K562 (cell line): ENCODE results near the gene NPNT. TPM values are rescaled to one million over a fixed set of nuclear protein-coding genes. Genes with fewer than 3 reads are reported as not detected.

ENCODE experiments used
- ATAC-seq: fragments of 200-7000 bp; cut with Tn5 transposase; 3 replicates; pipeline ENCODE4 v1.9.1; 2020; ENCODE audit warnings: moderate library complexity
- BruUV-seq: library from RNA; stranded (reverse); fragments of 400-500 nt; replicated peaks from 2 replicates; lab custom pipeline; 2021; lab: Mats Ljungman, UMichigan
- CTCF ChIA-PET: fragments of 300-600 bp; formaldehyde crosslinking; extraction: SDS; loops from one replicate; lab custom pipeline; 2021; ENCODE audit warnings: low intra/inter-chr PET ratio; lab: Yijun Ruan, JAX
- POLR2A ChIA-PET: fragments of 300-600, 350-650 bp; sonication (Branson Sonifier 250); formaldehyde crosslinking; extraction: SDS; loops from one replicate; lab custom pipeline; 2021; ENCODE audit warnings: antibody characterized with exemption, inconsistent platforms; lab: Yijun Ruan, JAX
- DNase-seq, 4 experiments: peaks; one replicate each; pipeline versions ENCODE4 v3.0.0 to v3.0.0-alpha.2; 2011 to 2018; ENCODE audit warnings: low spot score in 3 of 4, mixed read lengths in 3 of 4; ENCODE audit errors: extremely low read depth in 1 of 4
- FAIRE-seq: peaks from 2 replicates; lab custom pipeline; 2011; peaks lifted over from hg19 to GRCh38; lab: Jason Lieb, UNC
- H2AFZ ChIP-seq: 2 replicates; pipeline ENCODE4 v1.6.0; 2011; ENCODE audit warnings: low read depth, low read length, control low read depth, inconsistent platforms
- H3K27ac ChIP-seq: fragments of 200-600 bp; 3 replicates; pipeline ENCODE4 v1.8.0; 2011; ENCODE audit warnings: low read depth, mild to moderate bottlenecking, control low read depth, inconsistent platforms, low read length, moderate library complexity, mixed read lengths; ENCODE audit errors: extremely low read depth
- H3K27me3 ChIP-seq, 2 experiments: fragments of 300-600 bp in 1 of 2; 2 replicates in 1 of 2; 3 replicates in 1 of 2; pipeline versions ENCODE4 v1.6.0 to v1.8.0; 2011; ENCODE audit warnings: inconsistent platforms in 2 of 2, low read length in 2 of 2, mild to moderate bottlenecking in 1 of 2, mixed read lengths in 1 of 2, moderate library complexity in 1 of 2; ENCODE audit not compliant: control insufficient read depth in 2 of 2, insufficient read depth in 2 of 2
- H3K36me3 ChIP-seq: fragments of 300-600 bp; 3 replicates; pipeline ENCODE4 v1.8.0; 2011; ENCODE audit warnings: mild to moderate bottlenecking, low read length, inconsistent platforms; ENCODE audit not compliant: control insufficient read depth, insufficient read depth
- H3K4me1 ChIP-seq, 2 experiments: fragments of 200-600 bp in 1 of 2; replicated peaks in 1 of 2; 2 replicates in 1 of 2; 3 replicates in 1 of 2; pipeline versions ENCODE4 v1.5.1 to v1.8.0; 2011; ENCODE audit warnings: inconsistent platforms in 2 of 2, low read length in 2 of 2, mild to moderate bottlenecking in 1 of 2, mixed read lengths in 1 of 2, moderate library complexity in 1 of 2; ENCODE audit not compliant: control insufficient read depth in 2 of 2, insufficient read depth in 2 of 2
- H3K4me2 ChIP-seq: 2 replicates; pipeline ENCODE4 v1.6.1; 2011; ENCODE audit warnings: low read length, control low read depth, inconsistent platforms, mixed read lengths; ENCODE audit not compliant: insufficient read depth
- H3K4me3 ChIP-seq: fragments of 200-600 bp; sonication (generic), shearing (Covaris generic); 2 replicates; pipeline ENCODE4 v1.5.1; 2016; ENCODE audit warnings: control low read depth, inconsistent platforms
- H3K79me2 ChIP-seq: fragments of 200-600 bp; 3 replicates; pipeline ENCODE4 v1.8.0; 2011; ENCODE audit warnings: low read length, inconsistent platforms; ENCODE audit not compliant: control insufficient read depth, insufficient read depth
- H3K9ac ChIP-seq, 2 experiments: 2 replicates each; pipeline versions ENCODE4 v1.6.0 to v1.6.1; 2011; ENCODE audit warnings: low read depth in 2 of 2, low read length in 2 of 2, control low read depth in 1 of 2, inconsistent platforms in 1 of 2, mild to moderate bottlenecking in 1 of 2, mixed read lengths in 1 of 2; ENCODE audit not compliant: insufficient read depth in 1 of 2
- H3K9me1 ChIP-seq: one replicate; pipeline ENCODE4 v1.6.0; 2011; ENCODE audit warnings: inconsistent platforms, mild to moderate bottlenecking, low read length, moderate library complexity; ENCODE audit not compliant: control insufficient read depth, insufficient read depth
- H3K9me3 ChIP-seq: replicated peaks from 2 replicates; pipeline ENCODE4 v1.5.1; 2011; ENCODE audit warnings: low read depth, low read length, inconsistent platforms; ENCODE audit not compliant: control insufficient read depth, insufficient read depth
- H4K20me1 ChIP-seq: replicated peaks from 2 replicates; pipeline ENCODE4 v1.6.1; 2011; ENCODE audit warnings: low read length, inconsistent platforms, mixed read lengths; ENCODE audit not compliant: control insufficient read depth, insufficient read depth
- CREB5 ChIP-seq: fragments of 250-450 bp; sonication (Bioruptor Pico); IDR thresholded peaks from 2 replicates; pipeline ENCODE4 v1.5.0; 2020; ENCODE audit warnings: mild to moderate bottlenecking
- DIDO1 ChIP-seq: fragments of 450-650 bp; IDR thresholded peaks from 2 replicates; pipeline ENCODE4 v1.6.1; 2016; ENCODE audit warnings: low read depth, missing biosample characterization, missing genetic modification characterization
- HNRNPL ChIP-seq: fragments of 200-400 bp; formaldehyde crosslinking; IDR thresholded peaks from 2 replicates; pipeline ENCODE4 v1.6.1; 2017; ENCODE audit warnings: low read depth, mild to moderate bottlenecking, low read length
- HOMEZ ChIP-seq: fragments of 250-450 bp; sonication (Bioruptor Pico); IDR thresholded peaks from 2 replicates; pipeline ENCODE4 v1.4.0; 2020; ENCODE audit warnings: mild to moderate bottlenecking, moderate library complexity
- MLLT1 ChIP-seq, 2 experiments: fragments of 450-650 bp; IDR thresholded peaks; 2 replicates each; pipeline ENCODE4 v1.6.1; 2016
- PRMT5 ChIP-seq: sonication (generic); formaldehyde crosslinking; IDR thresholded peaks from 2 replicates; pipeline ENCODE4 v1.5.0; 2020; ENCODE audit warnings: missing genetic modification reagents
- PURB ChIP-seq: sonication (generic); formaldehyde crosslinking; IDR thresholded peaks from 2 replicates; pipeline ENCODE4 v1.9.0; 2021; ENCODE audit warnings: low read depth, mild to moderate bottlenecking, missing genetic modification reagents
- RBM22 ChIP-seq: fragments of 200-400 bp; formaldehyde crosslinking; IDR thresholded peaks from 2 replicates; pipeline ENCODE4 v1.6.1; 2018; ENCODE audit warnings: low read length, low read depth; ENCODE audit not compliant: poor library complexity, severe bottlenecking
- RBM39 ChIP-seq: fragments of 200-400 bp; formaldehyde crosslinking; optimal IDR thresholded peaks from 2 replicates; pipeline ENCODE3; 2018; ENCODE audit warnings: low read depth, low read length
- TEAD1 ChIP-seq, 2 experiments: fragments of 450-650 bp in 1 of 2; sonication (generic) in 1 of 2; formaldehyde crosslinking; IDR thresholded peaks; 2 replicates each; pipeline versions ENCODE4 v1.4.0 to v1.8.0; 2020 to 2022; ENCODE audit warnings: mild to moderate bottlenecking in 2 of 2, missing genetic modification reagents in 1 of 2
- TOE1 ChIP-seq, 2 experiments: fragments of 450-650 bp in 1 of 2; sonication (generic) in 1 of 2; formaldehyde crosslinking in 1 of 2; IDR thresholded peaks; 2 replicates each; pipeline versions ENCODE4 v1.7.1 to v1.8.0; 2016 to 2022; ENCODE audit warnings: borderline replicate concordance in 2 of 2, mild to moderate bottlenecking in 2 of 2, antibody characterized with exemption in 1 of 2, inconsistent platforms in 1 of 2, low read depth in 1 of 2, missing genetic modification reagents in 1 of 2, moderate library complexity in 1 of 2
- USF2 ChIP-seq: sonication (generic); formaldehyde crosslinking; IDR thresholded peaks from 2 replicates; pipeline ENCODE4 v1.5.0; 2020; ENCODE audit warnings: missing genetic modification reagents
- ZBTB1 ChIP-seq: sonication (generic); formaldehyde crosslinking; IDR thresholded peaks from 2 replicates; pipeline ENCODE4 v1.8.1; 2023; ENCODE audit warnings: missing genetic modification reagents, low read depth, mild to moderate bottlenecking, borderline replicate concordance
- ZBTB17 ChIP-seq: fragments of 450-650 bp; formaldehyde crosslinking; IDR thresholded peaks from 2 replicates; pipeline ENCODE4 v1.4.0; 2020; ENCODE audit warnings: mild to moderate bottlenecking
- ZFX ChIP-seq: sonication (generic); formaldehyde crosslinking; IDR thresholded peaks from 2 replicates; pipeline ENCODE4 v1.8.0; 2022; ENCODE audit warnings: mild to moderate bottlenecking, missing genetic modification reagents, moderate library complexity
- ZKSCAN3 ChIP-seq: fragments of 250-450 bp; sonication (Bioruptor Pico); IDR thresholded peaks from 2 replicates; pipeline ENCODE4 v1.4.0; 2020
- ZNF175 ChIP-seq: fragments of 200-800 bp; sonication (Bioruptor generic); IDR thresholded peaks from 2 replicates; pipeline ENCODE4 v1.6.1; 2016; ENCODE audit warnings: low read depth, mild to moderate bottlenecking, missing genetic modification characterization, missing compliant biosample characterization
- WGBS: fragments of 100-300 bp; shearing (Covaris generic); methylation state at CpG from one replicate; pipeline ENCODE4 v1.1.6; 2016; ENCODE audit warnings: low coverage, mixed read lengths; ENCODE audit not compliant: insufficient coverage; ENCODE audit errors: missing lambda C conversion rate; 5-methylcytosine and 5-hydroxymethylcytosine counted together
- in situ Hi-C: fragments of 300-500 bp; cut with MboI; formaldehyde crosslinking; loops from 4 replicates; pipeline ENCODE4 v1.15.0; 2018; ENCODE audit warnings: inconsistent platforms, mixed read lengths
- intact Hi-C: fragments of 100-400 bp; cut with micrococcal nuclease; formaldehyde crosslinking; loops from 2 replicates; pipeline ENCODE4 v1.14.2; 2022
- polyA plus RNA-seq, 8 experiments: library from polyadenylated mRNA; depleted of rRNA in 4 of 8; stranded (reverse) in 5 of 8; unstranded in 3 of 8; fragments of >200 nt; fragmentation: Nextera tagmentation in 2 of 8; fragmentation: Illumina TruSeq in 1 of 8; extraction: Ambion mirVana in 2 of 8; extraction: Trizol in 1 of 8; gene quantifications; 2 replicates each; pipeline versions ENCODE4 v1.2.1 to v1.2.3, GENCODE V29; 2011 to 2014; ENCODE audit warnings: inconsistent platforms in 1 of 8, missing spikeins in 1 of 8
- total RNA-seq, 7 experiments: library from RNA; depleted of rRNA in 6 of 7; stranded (reverse); fragments of >200 nt in 6 of 7; fragmentation: Illumina TruSeq in 2 of 7; extraction: Trizol in 2 of 7; gene quantifications; 2 replicates each; pipeline versions ENCODE4 v1.2.1 to v1.2.3, GENCODE V29; 2011 to 2021; ENCODE audit warnings: low replicate concordance in 1 of 7

The NPNT gene
- total and polyA plus RNA-seq, 9 of the 15 experiments (the other 6 are each of a cell fraction or from before 2014, with no cell fraction given), result 0.22 TPM; not detected in 8

GRCh38 chr4:105909787-105910281 is 14.6 kb downstream of the NPNT start:
- no TSS peak for BruUV-seq
- 0% methylated on average over 2 of the region's 2 CpGs for WGBS

More at GRCh38 chr4:105909787-105910281, 14.6 kb downstream of the NPNT start:
- no peaks in the 10 kb centered on the region for H3K79me2 ChIP-seq
- no peaks in the 10 kb centered on the region for H3K4me1 ChIP-seq
- H3K36me3 ChIP-seq, result no peaks in the 10 kb centered on the region
- no peak overlapping the region for H3K27ac ChIP-seq
- no peak for TF ChIP-seq HNRNPL
- TF ChIP-seq CREB5, result no peak
- TF ChIP-seq HOMEZ (CRISPR knock-in tag), result no peak
- TF ChIP-seq TEAD1 (CRISPR knock-in tag; IDR thresholded peaks at IDR 0.05), result no peak
- no peak for TF ChIP-seq ZFX
- no peak for TF ChIP-seq PURB (CRISPR knock-in tag)
- TF ChIP-seq RBM22, result no peak
- no peak for TF ChIP-seq ZBTB1 (CRISPR knock-in tag)
- no peak for TF ChIP-seq ZBTB17 (CRISPR knock-in tag)
- no peak for TF ChIP-seq PRMT5 (CRISPR knock-in tag)
- TF ChIP-seq RBM39, result no peak
- TF ChIP-seq USF2 (CRISPR knock-in tag), result no peak
- no peak for TF ChIP-seq MLLT1 (IDR thresholded peaks at IDR 0.05)
- no peak for TF ChIP-seq ZNF175 (CRISPR knock-in tag)
- no peak for TF ChIP-seq DIDO1
- TF ChIP-seq TOE1 (IDR thresholded peaks at IDR 0.05; ENCODE audit: borderline replicate concordance), result no peak
- no peak for TF ChIP-seq TOE1 (CRISPR knock-in tag; IDR thresholded peaks at IDR 0.05; ENCODE audit: borderline replicate concordance, low read depth)
- no peak for TF ChIP-seq ZKSCAN3
- no peak overlapping the region for H3K9ac ChIP-seq
- CTCF ChIA-PET, result no interaction called here
- no peaks in the 10 kb centered on the region for H4K20me1 ChIP-seq
- intact Hi-C loops (no loop called here), in situ Hi-C loops (no loop called here)
- ATAC-seq (no peak), DNase-seq (no peak), FAIRE-seq (no peak)
- H3K9me3 ChIP-seq, result no peaks in the 10 kb centered on the region
- no peaks in the 10 kb centered on the region; a peak in 1 of 5 replicates for H3K27me3 ChIP-seq
- no peak overlapping the region for H3K4me2 ChIP-seq
- POLR2A ChIA-PET, result no interaction called here
- no peak overlapping the region for H2AFZ ChIP-seq
- no peak overlapping the region for H3K4me3 ChIP-seq
- no peaks in the 10 kb centered on the region for H3K9me1 ChIP-seq
